Epithelial cell of esophagus (primary cell): ENCODE results near the gene DLEC1.

Experiments
- DNase-seq: peaks from one replicate; pipeline ENCODE4 v3.0.0; 2010; ENCODE audit warnings: low read depth
- H3K4me3 ChIP-seq: 2 replicates; pipeline ENCODE4 v1.5.1; 2011; ENCODE audit warnings: mild to moderate bottlenecking, low read length, control low read depth
- CTCF ChIP-seq: IDR thresholded peaks from 2 replicates; pipeline ENCODE4 v1.5.1; 2011; ENCODE audit warnings: low read depth, mild to moderate bottlenecking, low read length, control low read depth, inconsistent platforms; ENCODE audit not compliant: insufficient read depth; ENCODE audit errors: missing control alignments

Gene DLEC1

GRCh38 chr3:38039101-38039898 is at the start of gene DLEC1:
Gene DLEC1 (plus strand): TSS chr3:38039208. CDS start chr3:38039226, 18 bp downstream.
- no peak for TF ChIP-seq CTCF
- peak; percentile 73 for DNase-seq
- peak within 1 kb of the TSS; percentile 20 for H3K4me3 ChIP-seq

- TF ChIP-seq CTCF = no peak
- H3K4me3 ChIP-seq = peak overlapping the region; percentile 51
- DNase-seq = no peak
These were observed 49.1 kb upstream of the DLEC1 start for GRCh38 chr3:37989821-37990480.

GRCh38 chr3:37990527-37990926 is 48.5 kb upstream of the DLEC1 start, which contains the start of gene VILL:
Gene VILL (plus strand): TSS chr3:37990786. CDS start chr3:37993673, 2,887 bp downstream.
- DNase-seq = peak; percentile 86
- peak within 1 kb of the TSS; percentile 51 for H3K4me3 ChIP-seq
- peak; percentile 46 for TF ChIP-seq CTCF

GRCh38 chr3:37991109-37991508 is 47.9 kb upstream of the DLEC1 start:
- H3K4me3 ChIP-seq = peak overlapping the region; percentile 51
- TF ChIP-seq CTCF = no peak
- DNase-seq = no peak

- no peak for TF ChIP-seq CTCF
- peak overlapping the region; percentile 51 for H3K4me3 ChIP-seq
- no peak for DNase-seq
These were observed 47.2 kb upstream of the DLEC1 start for GRCh38 chr3:37991823-37992222.

GRCh38 chr3:37992271-37993066 is 46.5 kb upstream of the DLEC1 start:
- peak; percentile 74 for DNase-seq
- peak overlapping the region; percentile 51 for H3K4me3 ChIP-seq
- TF ChIP-seq CTCF = no peak
